GM12878 (cell line): ENCODE results near the gene IQCC.

Experiments
- CTCF ChIP-seq, 3 experiments: IDR thresholded peaks in 2 of 3; conservative IDR thresholded peaks in 1 of 3; 2 replicates each; pipeline ENCODE4 v1.5.1; 2011; ENCODE audit warnings: low read depth in 3 of 3, low read length in 3 of 3, mild to moderate bottlenecking in 3 of 3, control low read depth in 2 of 3, moderate library complexity in 2 of 3, inconsistent platforms in 1 of 3, mixed read lengths in 1 of 3; ENCODE audit not compliant: control insufficient read depth in 2 of 3, insufficient read depth in 1 of 3; ENCODE audit errors: extremely low read depth in 1 of 3
- EP300 ChIP-seq, 2 experiments: fragments of 150-350 bp in 1 of 2; IDR thresholded peaks; 2 replicates each; pipeline ENCODE4 v1.6.1; 2011 to 2012; ENCODE audit warnings: low read depth in 2 of 2, low read length in 2 of 2, borderline replicate concordance in 1 of 2, improper control_type of control experiment in 1 of 2, inconsistent platforms in 1 of 2; ENCODE audit not compliant: control insufficient read depth in 1 of 2
- IRF3 ChIP-seq: fragments of 450-650 bp; IDR thresholded peaks from 2 replicates; pipeline ENCODE4 v1.6.1; 2014; ENCODE audit warnings: mild to moderate bottlenecking
- PAX8 ChIP-seq: fragments of 450-650 bp; IDR thresholded peaks from 2 replicates; pipeline ENCODE4 v1.6.1; 2017; ENCODE audit warnings: mild to moderate bottlenecking, moderate library complexity
- PRDM15 ChIP-seq: fragments of 450-650 bp; formaldehyde crosslinking; IDR thresholded peaks from 2 replicates; pipeline ENCODE4 v1.4.0; 2020; ENCODE audit warnings: mild to moderate bottlenecking, moderate library complexity
- SUPT20H ChIP-seq: IDR thresholded peaks from 2 replicates; pipeline ENCODE4 v1.6.1; 2011; ENCODE audit warnings: low read depth, mild to moderate bottlenecking, low read length, moderate library complexity, borderline replicate concordance; ENCODE audit not compliant: control insufficient read depth

- TF ChIP-seq PRDM15 (CRISPR knock-in tag) (no peak), PAX8 (no peak), CTCF (IDR thresholded peaks at IDR 0.05 in 2 of 3, conservative IDR thresholded peaks at IDR 0.05 in 1 of 3; ENCODE audit: control insufficient read depth in 2 of 3, extremely low read depth in 1 of 3, insufficient read depth in 1 of 3, low read depth in 3 of 3, low read length in 3 of 3) (no peak), SUPT20H (no peak), EP300 (IDR thresholded peaks at IDR 0.05; ENCODE audit: borderline replicate concordance in 1 of 2, control insufficient read depth in 1 of 2, low read depth in 2 of 2, low read length in 2 of 2) (no peak), IRF3 (no peak)
Observed at GRCh38 chr1:32170991-32171390, 34.5 kb upstream of the IQCC start.
